SU-DHL-6 (cell line): ENCODE results near the gene TXLNB.

ENCODE experiments used
- H2AFZ ChIP-seq: fragments of 200-600 bp; sonication (generic); 2 replicates; pipeline ENCODE4 v1.6.1; 2014; ENCODE audit warnings: low read depth, mild to moderate bottlenecking, moderate library complexity, mixed read lengths, antibody characterized with exemption, low read length; ENCODE audit not compliant: severe bottlenecking
- H3F3A ChIP-seq: fragments of 200-600 bp; shearing (Covaris generic); 2 replicates; pipeline ENCODE4 v1.6.0; 2016; ENCODE audit warnings: antibody characterized with exemption, mild to moderate bottlenecking; ENCODE audit not compliant: insufficient read depth
- H3K27ac ChIP-seq: fragments of 200-600 bp; sonication (generic); 2 replicates; pipeline ENCODE4 v1.5.1; 2016; ENCODE audit warnings: low read depth, mild to moderate bottlenecking, low read length, moderate library complexity, mixed read lengths
- H3K27me3 ChIP-seq: fragments of 200-600 bp; sonication (generic), shearing (Covaris generic); 2 replicates; pipeline ENCODE4 v1.6.0; 2014; ENCODE audit warnings: mild to moderate bottlenecking, low read length
- H3K36me3 ChIP-seq: fragments of 200-600 bp; sonication (generic); 2 replicates; pipeline ENCODE4 v1.6.1; 2014; ENCODE audit warnings: mild to moderate bottlenecking, low read length, mixed read lengths
- H3K4me2 ChIP-seq: fragments of 300-600, 200-600 bp; shearing (Covaris generic), sonication (generic); 2 replicates; pipeline ENCODE4 v1.6.0; 2014; ENCODE audit warnings: low read length, low read depth, mild to moderate bottlenecking; ENCODE audit not compliant: poor library complexity, severe bottlenecking
- H3K4me3 ChIP-seq: fragments of 200-600 bp; sonication (generic); 2 replicates; pipeline ENCODE4 v1.5.1; 2014; ENCODE audit warnings: antibody characterized with exemption, low read length, mild to moderate bottlenecking, mixed read lengths; ENCODE audit not compliant: insufficient read depth, poor library complexity, severe bottlenecking
- H3K79me2 ChIP-seq: fragments of 200-600 bp; sonication (generic); 2 replicates; pipeline ENCODE4 v1.6.1; 2014; ENCODE audit warnings: mild to moderate bottlenecking, low read length, moderate library complexity; ENCODE audit not compliant: insufficient read depth
- H3K9ac ChIP-seq: fragments of 200-600 bp; sonication (generic); 2 replicates; pipeline ENCODE4 v1.7.0; 2014; ENCODE audit warnings: mild to moderate bottlenecking, low read length
- H3K9me2 ChIP-seq: fragments of 200-600 bp; sonication (generic); replicated peaks from 2 replicates; pipeline ENCODE4 v1.6.1; 2014; ENCODE audit warnings: low read length; ENCODE audit not compliant: insufficient read depth
- H3K9me3 ChIP-seq: fragments of 200-600 bp; sonication (generic); 2 replicates; pipeline ENCODE4 v1.6.1; 2014; ENCODE audit warnings: low read length, mixed read lengths; ENCODE audit not compliant: insufficient read depth
- H4K20me1 ChIP-seq: fragments of 200-600 bp; sonication (generic); 2 replicates; pipeline ENCODE4 v1.6.1; 2014; ENCODE audit warnings: low read depth, mild to moderate bottlenecking, antibody characterized with exemption, low read length, moderate library complexity, mixed read lengths
- EZH2phosphoT487 ChIP-seq: fragments of 200-600 bp; sonication (generic), shearing (Covaris generic); conservative IDR thresholded peaks from 2 replicates; pipeline ENCODE4 v1.6.1; 2018; ENCODE audit warnings: mild to moderate bottlenecking, antibody characterized with exemption, low read length, moderate library complexity, mixed read lengths
- TF ChIP-seq, protein P1 (sequence below): fragments of 200-600 bp; sonication (generic); IDR thresholded peaks from one replicate; pipeline ENCODE4 v1.5.1; 2017; ENCODE audit warnings: antibody characterized with exemption, mild to moderate bottlenecking, low read length, moderate library complexity; ENCODE audit not compliant: insufficient read depth, poor library complexity, severe bottlenecking

TXLNB gene

DNA sequence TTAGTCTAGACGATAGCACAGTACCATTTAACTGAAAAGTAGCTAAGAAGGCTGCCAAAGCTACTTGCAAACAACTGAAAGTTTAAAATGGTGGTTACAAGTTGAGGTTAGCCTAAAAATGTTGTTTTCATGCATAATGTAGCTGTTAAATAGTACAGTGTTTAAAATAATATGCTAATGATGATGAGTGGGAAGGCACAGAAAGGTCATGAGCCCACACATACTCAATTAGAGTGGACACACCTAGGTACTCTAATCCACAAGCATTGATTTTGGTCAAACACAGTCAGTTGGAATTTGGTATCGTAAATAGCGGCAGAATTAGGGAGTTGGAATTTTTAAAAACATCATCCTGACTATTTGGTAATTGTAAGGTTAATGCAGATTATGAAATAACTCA, 7.0 kb downstream of the TXLNB start:
- H3K27ac ChIP-seq: peak overlapping the region; percentile 13; the same call in 1 of the 2 replicates
- no peak overlapping the region for H2AFZ ChIP-seq
- TF ChIP-seq EZH2phosphoT487: no peak
- TF ChIP-seq, protein P1, sequence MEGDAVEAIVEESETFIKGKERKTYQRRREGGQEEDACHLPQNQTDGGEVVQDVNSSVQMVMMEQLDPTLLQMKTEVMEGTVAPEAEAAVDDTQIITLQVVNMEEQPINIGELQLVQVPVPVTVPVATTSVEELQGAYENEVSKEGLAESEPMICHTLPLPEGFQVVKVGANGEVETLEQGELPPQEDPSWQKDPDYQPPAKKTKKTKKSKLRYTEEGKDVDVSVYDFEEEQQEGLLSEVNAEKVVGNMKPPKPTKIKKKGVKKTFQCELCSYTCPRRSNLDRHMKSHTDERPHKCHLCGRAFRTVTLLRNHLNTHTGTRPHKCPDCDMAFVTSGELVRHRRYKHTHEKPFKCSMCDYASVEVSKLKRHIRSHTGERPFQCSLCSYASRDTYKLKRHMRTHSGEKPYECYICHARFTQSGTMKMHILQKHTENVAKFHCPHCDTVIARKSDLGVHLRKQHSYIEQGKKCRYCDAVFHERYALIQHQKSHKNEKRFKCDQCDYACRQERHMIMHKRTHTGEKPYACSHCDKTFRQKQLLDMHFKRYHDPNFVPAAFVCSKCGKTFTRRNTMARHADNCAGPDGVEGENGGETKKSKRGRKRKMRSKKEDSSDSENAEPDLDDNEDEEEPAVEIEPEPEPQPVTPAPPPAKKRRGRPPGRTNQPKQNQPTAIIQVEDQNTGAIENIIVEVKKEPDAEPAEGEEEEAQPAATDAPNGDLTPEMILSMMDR: no peak
- H3K4me2 ChIP-seq: no peak overlapping the region
- no peak overlapping the region for H3K4me3 ChIP-seq
- peaks cover 23% of the 10 kb centered on the region for H3K36me3 ChIP-seq
- no peaks in the 10 kb centered on the region for H4K20me1 ChIP-seq
- no peaks in the 10 kb centered on the region for H3K9me3 ChIP-seq
- no peaks in the 10 kb centered on the region for H3K27me3 ChIP-seq
- H3K9me2 ChIP-seq: no peaks in the 10 kb centered on the region
- H3F3A ChIP-seq: peaks cover 25% of the 10 kb centered on the region
- peaks cover 38% of the 10 kb centered on the region for H3K79me2 ChIP-seq
- no peak overlapping the region for H3K9ac ChIP-seq

DNA sequence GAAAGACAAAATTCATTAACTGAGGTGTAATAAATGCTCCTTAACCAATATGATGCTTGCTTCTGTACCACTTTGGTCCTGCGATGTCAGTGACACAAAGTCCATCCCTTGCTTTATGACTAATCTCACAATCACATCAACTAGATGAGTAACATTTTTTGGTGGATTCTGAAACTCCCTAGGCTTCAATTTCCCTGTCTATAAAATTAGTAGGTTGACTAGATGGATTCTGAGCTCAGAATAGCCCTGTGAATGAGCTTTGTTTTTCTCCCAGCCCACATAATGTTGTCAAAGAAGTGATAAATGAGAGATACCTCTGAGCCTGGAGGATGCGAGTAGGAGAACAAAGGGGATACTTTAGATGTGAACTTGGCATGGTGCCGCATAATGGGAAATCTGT, 9.1 kb downstream of the TXLNB start:
- peaks cover 45% of the 10 kb centered on the region for H3K79me2 ChIP-seq
- peaks cover 39% of the 10 kb centered on the region for H3F3A ChIP-seq
- no peak overlapping the region for H3K9ac ChIP-seq
- no peak overlapping the region for H3K4me3 ChIP-seq
- H3K27me3 ChIP-seq: no peaks in the 10 kb centered on the region
- H3K9me2 ChIP-seq: no peaks in the 10 kb centered on the region
- no peaks in the 10 kb centered on the region for H4K20me1 ChIP-seq
- H3K9me3 ChIP-seq: no peaks in the 10 kb centered on the region
- H3K27ac ChIP-seq: peak overlapping the region; percentile 41
- H3K4me2 ChIP-seq: no peak overlapping the region
- H3K36me3 ChIP-seq: peaks cover 19% of the 10 kb centered on the region
- no peak overlapping the region for H2AFZ ChIP-seq
- TF ChIP-seq, protein P1: no peak
- TF ChIP-seq EZH2phosphoT487: no peak

DNA sequence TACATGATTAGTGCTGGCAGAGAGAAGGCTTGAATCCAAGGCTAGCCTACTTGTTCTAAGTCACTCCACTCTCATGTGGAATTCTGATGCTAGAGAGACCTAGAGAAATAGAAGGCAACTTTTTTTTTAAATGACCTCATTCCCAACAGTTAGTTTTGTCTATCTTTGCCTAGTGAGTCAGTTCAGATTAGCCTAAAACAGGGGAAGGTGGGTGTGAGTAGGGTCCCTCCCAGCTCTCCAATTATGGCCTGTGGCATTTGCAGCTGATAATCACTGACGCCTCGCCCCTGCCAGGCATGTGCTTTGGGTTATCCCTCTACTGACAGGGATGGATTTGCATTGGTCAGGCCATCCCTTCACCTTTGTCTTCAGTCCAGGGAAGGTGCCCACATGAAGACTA, 13.6 kb downstream of the TXLNB start:
- no peaks in the 10 kb centered on the region for H4K20me1 ChIP-seq
- H3K36me3 ChIP-seq: peaks cover 5% of the 10 kb centered on the region; the same call in 1 of the 2 replicates
- no peak overlapping the region for H2AFZ ChIP-seq
- TF ChIP-seq, protein P1: no peak
- no peaks in the 10 kb centered on the region for H3K27me3 ChIP-seq
- H3K4me3 ChIP-seq: no peak overlapping the region
- H3K4me2 ChIP-seq: peak overlapping the region; percentile 100
- peaks cover 85% of the 10 kb centered on the region for H3K79me2 ChIP-seq
- peak overlapping the region; percentile 67 for H3K9ac ChIP-seq
- peak overlapping the region; percentile 90 for H3K27ac ChIP-seq
- no peaks in the 10 kb centered on the region for H3K9me3 ChIP-seq
- H3K9me2 ChIP-seq: no peaks in the 10 kb centered on the region
- peaks cover 72% of the 10 kb centered on the region for H3F3A ChIP-seq
